H1 (cell line): ENCODE measurements around the gene TRIM56.

Experiments used
- EGR1 ChIP-seq: IDR thresholded peaks from 2 replicates; pipeline ENCODE4 v1.6.1; 2011; ENCODE audit warnings: low read depth, low read length, borderline replicate concordance
- EP300 ChIP-seq, 2 experiments: IDR thresholded peaks; 1 replicate in 1 of 2; 2 replicates in 1 of 2; pipeline ENCODE4 v1.6.1; 2011 to 2012; ENCODE audit warnings: low read depth in 2 of 2, low read length in 2 of 2, mild to moderate bottlenecking in 2 of 2, borderline replicate concordance in 1 of 2, inconsistent platforms in 1 of 2, moderate library complexity in 1 of 2
- KDM5A ChIP-seq: fragments of 200-600 bp; IDR thresholded peaks from 2 replicates; pipeline ENCODE4 v1.7.1; 2012; ENCODE audit warnings: mild to moderate bottlenecking, low read length, inconsistent platforms, mixed read lengths
- POLR2A ChIP-seq, 2 experiments: IDR thresholded peaks; 1 replicate in 1 of 2; 2 replicates in 1 of 2; pipeline ENCODE4 v1.6.1; 2011; ENCODE audit warnings: low read depth in 2 of 2, low read length in 2 of 2, mild to moderate bottlenecking in 2 of 2; ENCODE audit errors: control extremely low read depth in 1 of 2
- SIN3A ChIP-seq, 2 experiments: IDR thresholded peaks in 1 of 2; conservative IDR thresholded peaks in 1 of 2; 2 replicates each; pipeline ENCODE4 v1.6.1; 2011 to 2012; ENCODE audit warnings: low read length in 2 of 2, improper control_type of control experiment in 1 of 2, low read depth in 1 of 2, mild to moderate bottlenecking in 1 of 2
- SIRT6 ChIP-seq: IDR thresholded peaks from one replicate; pipeline ENCODE4 v1.7.1; 2012; ENCODE audit warnings: low read length, inconsistent platforms
- SP1 ChIP-seq: IDR thresholded peaks from 2 replicates; pipeline ENCODE4 v1.6.1; 2011; ENCODE audit warnings: low read depth, low read length
- TF ChIP-seq, protein P1 (sequence below), 3 experiments: IDR thresholded peaks; 1 replicate in 2 of 3; 2 replicates in 1 of 3; pipeline versions ENCODE4 v1.5.1 to v1.6.1; 2011; ENCODE audit warnings: low read length in 3 of 3, mild to moderate bottlenecking in 3 of 3, inconsistent platforms in 2 of 3, low read depth in 1 of 3, moderate library complexity in 1 of 3; ENCODE audit not compliant: insufficient read depth in 1 of 3; ENCODE audit errors: control extremely low read depth in 1 of 3

DNA sequence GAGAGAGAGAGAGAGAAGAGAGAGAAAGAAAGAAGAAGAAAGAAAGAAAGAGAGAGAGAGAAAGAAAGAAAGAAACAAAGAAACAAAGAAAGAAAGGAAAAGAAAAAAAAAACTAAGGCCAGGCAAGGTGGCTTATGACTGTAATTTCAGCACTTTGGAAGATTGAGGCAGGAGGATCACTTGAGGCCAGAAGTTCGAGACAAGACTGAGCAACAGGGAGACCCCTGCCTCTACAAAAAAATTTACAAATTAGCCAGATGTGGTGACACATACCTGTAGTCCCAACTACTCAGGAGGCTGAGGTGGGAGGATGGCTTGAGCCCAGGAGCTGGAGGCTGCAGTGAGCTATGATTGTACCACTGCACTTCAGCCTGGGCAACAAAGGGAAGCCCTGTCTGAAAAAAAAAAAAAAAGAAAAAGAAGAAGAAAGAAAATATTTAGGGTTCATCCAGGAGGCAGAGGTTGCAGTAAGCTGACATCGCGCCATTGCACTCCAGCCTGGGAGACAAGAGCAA lies 44.4 kb downstream of the TRIM56 start:
- TF ChIP-seq, protein P1, sequence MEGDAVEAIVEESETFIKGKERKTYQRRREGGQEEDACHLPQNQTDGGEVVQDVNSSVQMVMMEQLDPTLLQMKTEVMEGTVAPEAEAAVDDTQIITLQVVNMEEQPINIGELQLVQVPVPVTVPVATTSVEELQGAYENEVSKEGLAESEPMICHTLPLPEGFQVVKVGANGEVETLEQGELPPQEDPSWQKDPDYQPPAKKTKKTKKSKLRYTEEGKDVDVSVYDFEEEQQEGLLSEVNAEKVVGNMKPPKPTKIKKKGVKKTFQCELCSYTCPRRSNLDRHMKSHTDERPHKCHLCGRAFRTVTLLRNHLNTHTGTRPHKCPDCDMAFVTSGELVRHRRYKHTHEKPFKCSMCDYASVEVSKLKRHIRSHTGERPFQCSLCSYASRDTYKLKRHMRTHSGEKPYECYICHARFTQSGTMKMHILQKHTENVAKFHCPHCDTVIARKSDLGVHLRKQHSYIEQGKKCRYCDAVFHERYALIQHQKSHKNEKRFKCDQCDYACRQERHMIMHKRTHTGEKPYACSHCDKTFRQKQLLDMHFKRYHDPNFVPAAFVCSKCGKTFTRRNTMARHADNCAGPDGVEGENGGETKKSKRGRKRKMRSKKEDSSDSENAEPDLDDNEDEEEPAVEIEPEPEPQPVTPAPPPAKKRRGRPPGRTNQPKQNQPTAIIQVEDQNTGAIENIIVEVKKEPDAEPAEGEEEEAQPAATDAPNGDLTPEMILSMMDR (IDR thresholded peaks at IDR 0.05; ENCODE audit: control extremely low read depth in 1 of 3, insufficient read depth in 1 of 3, low read depth in 1 of 3, low read length in 3 of 3), result no peak
- no peak for TF ChIP-seq EP300 (IDR thresholded peaks at IDR 0.05; ENCODE audit: borderline replicate concordance in 1 of 2, low read depth in 2 of 2, low read length in 2 of 2)
- no peak for TF ChIP-seq POLR2A (IDR thresholded peaks at IDR 0.05; ENCODE audit: control extremely low read depth in 1 of 2, low read depth in 2 of 2, low read length in 2 of 2)
- TF ChIP-seq EGR1, result no peak
- TF ChIP-seq SIN3A (conservative IDR thresholded peaks at IDR 0.05 in 1 of 2, IDR thresholded peaks at IDR 0.05 in 1 of 2; ENCODE audit: low read depth in 1 of 2, low read length in 2 of 2), result no peak
- no peak for TF ChIP-seq SIRT6
- TF ChIP-seq SP1, result no peak
- no peak for TF ChIP-seq KDM5A
